Measurements from ENCODE around the gene GAS2L3. TPM values are rescaled to one million over a fixed set of nuclear protein-coding genes. Genes with fewer than 3 reads are reported as not detected.

Gene GAS2L3
- total RNA-seq, 3 donors from 2014 or later: 2.3 to 7.0 (median 5.9) TPM

- TF ChIP-seq POLR2A (IDR thresholded peaks at IDR 0.05) (no peak), CTCF (IDR thresholded peaks at IDR 0.05) (no peak), POLR2AphosphoS5 (IDR thresholded peaks at IDR 0.05) (no peak)
- Histone ChIP-seq H3K27ac (no peak overlapping the region), H3K36me3 (no peaks in the 10 kb centered on the region), H3K4me3 (no peak overlapping the region), H3K4me1 (no peaks in the 10 kb centered on the region), H3K9me3 (no peaks in the 10 kb centered on the region), H3K27me3 (peaks cover 0 to 5% of the 10 kb centered on the region in 2 donors)
- intact Hi-C loops (cut with DNase I; ENCODE audit: low total_unique reads): no loop called here
- no peak for DNase-seq (ENCODE audit: low spot score in 2 of 2)
Measured at GRCh38 chr12:100534625-100535227, 38.8 kb upstream of the GAS2L3 start.

- H3K36me3 ChIP-seq: no peaks in the 10 kb centered on the region
- DNase-seq (ENCODE audit: low spot score in 2 of 2): no peak
- H3K27ac ChIP-seq: no peak overlapping the region
- TF ChIP-seq CTCF (IDR thresholded peaks at IDR 0.05) (no peak), POLR2A (IDR thresholded peaks at IDR 0.05) (no peak), POLR2AphosphoS5 (IDR thresholded peaks at IDR 0.05) (no peak)
- intact Hi-C loops (cut with DNase I; ENCODE audit: low total_unique reads): no loop called here
- no peaks in the 10 kb centered on the region for H3K27me3 ChIP-seq
- no peak overlapping the region for H3K4me3 ChIP-seq
- no peaks in the 10 kb centered on the region for H3K4me1 ChIP-seq
- H3K9me3 ChIP-seq: no peaks in the 10 kb centered on the region
Measured at GRCh38 chr12:100539202-100539601, 34.3 kb upstream of the GAS2L3 start.

GRCh38 chr12:100544165-100544564 is 29.3 kb upstream of the GAS2L3 start:
- intact Hi-C loops (cut with DNase I; ENCODE audit: low total_unique reads): no loop called here
- no peak for DNase-seq (ENCODE audit: low spot score in 2 of 2)
- Histone ChIP-seq H3K4me1 (no peaks in the 10 kb centered on the region), H3K27me3 (no peaks in the 10 kb centered on the region), H3K4me3 (no peak overlapping the region), H3K27ac (no peak overlapping the region), H3K9me3 (no peaks in the 10 kb centered on the region), H3K36me3 (no peaks in the 10 kb centered on the region)
- TF ChIP-seq POLR2A (IDR thresholded peaks at IDR 0.05) (no peak), CTCF (IDR thresholded peaks at IDR 0.05) (no peak), POLR2AphosphoS5 (IDR thresholded peaks at IDR 0.05) (no peak)

- intact Hi-C loops (cut with DNase I; ENCODE audit: low total_unique reads): no loop called here
Measured at GRCh38 chr12:100545092-100545491, 28.4 kb upstream of the GAS2L3 start.

GRCh38 chr12:100553936-100554335 is 19.5 kb upstream of the GAS2L3 start:
- Histone ChIP-seq H3K4me1 (no peaks in the 10 kb centered on the region), H3K27ac (no peak overlapping the region), H3K36me3 (no peaks in the 10 kb centered on the region), H3K4me3 (no peak overlapping the region), H3K9me3 (no peaks in the 10 kb centered on the region), H3K27me3 (no peaks in the 10 kb centered on the region)
- no peak for DNase-seq (ENCODE audit: low spot score in 2 of 2)
- TF ChIP-seq POLR2AphosphoS5 (IDR thresholded peaks at IDR 0.05) (no peak), POLR2A (IDR thresholded peaks at IDR 0.05) (no peak), CTCF (IDR thresholded peaks at IDR 0.05) (no peak)
- intact Hi-C loops (cut with DNase I; ENCODE audit: low total_unique reads): no loop called here

More at GRCh38 chr12:100545092-100545491, 28.4 kb upstream of the GAS2L3 start:
- Histone ChIP-seq H3K4me3 (no peak overlapping the region), H3K36me3 (no peaks in the 10 kb centered on the region), H3K27ac (no peak overlapping the region), H3K9me3 (no peaks in the 10 kb centered on the region), H3K4me1 (no peaks in the 10 kb centered on the region), H3K27me3 (no peaks in the 10 kb centered on the region)
- no peak for TF ChIP-seq POLR2A (IDR thresholded peaks at IDR 0.05)
- TF ChIP-seq CTCF (IDR thresholded peaks at IDR 0.05): no peak
- TF ChIP-seq POLR2AphosphoS5 (IDR thresholded peaks at IDR 0.05): no peak
- no peak for DNase-seq (ENCODE audit: low spot score in 2 of 2)
